Stimulated activated CD8-positive, alpha-beta memory T cell treated with anti-CD3 and anti-CD28 coated beads, Interleukin-12 subunit alpha, Interleukin-12 subunit beta, amount 100 ng/mL, for 4 hours (primary cell): ENCODE measurements around the gene CASTOR1.

Experiments used
- DNase-seq: peaks from one replicate; pipeline ENCODE4 v3.0.0-alpha.2; 2020; ENCODE audit warnings: low read depth

The CASTOR1 gene

DNA sequence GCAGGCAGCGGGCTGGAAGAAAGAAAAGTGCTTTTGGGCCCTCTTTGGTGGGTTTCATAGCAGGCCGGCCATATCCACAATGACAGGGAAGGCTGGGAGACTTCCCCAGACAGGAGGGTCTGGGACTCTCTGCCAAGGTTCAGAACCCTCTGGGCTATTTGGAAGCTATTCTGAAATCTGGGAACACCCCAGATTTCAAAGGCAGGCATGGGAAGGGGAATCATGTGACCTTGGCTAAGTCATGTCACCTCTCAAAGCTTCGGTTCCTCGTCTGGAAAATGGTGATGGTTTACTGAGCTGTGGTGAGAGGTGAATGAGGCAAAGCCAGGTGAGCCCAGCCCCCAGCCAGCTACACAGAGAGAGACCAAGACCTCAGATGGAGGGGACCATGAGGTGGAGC, 4.6 kb downstream of the CASTOR1 start:
- no peak for DNase-seq

DNA sequence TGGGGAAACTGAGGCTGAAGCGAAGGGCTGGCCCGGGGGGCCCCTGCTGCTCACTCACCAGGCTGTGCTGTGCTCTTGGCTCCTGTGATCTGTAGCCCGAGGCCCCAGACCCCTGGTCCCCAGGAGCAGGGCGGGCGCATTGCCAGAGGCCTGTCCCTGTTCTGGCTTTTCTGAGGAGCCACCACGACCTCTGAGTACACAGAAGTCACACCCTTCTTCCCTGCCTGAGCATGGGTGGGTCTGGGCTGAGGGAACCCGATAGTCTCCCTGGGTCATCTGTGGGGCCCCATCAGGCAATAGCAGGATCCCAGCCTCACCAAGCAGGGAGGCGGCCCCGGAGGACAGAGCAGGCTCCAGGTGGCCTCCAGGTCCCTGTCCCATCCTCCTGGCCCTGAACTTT, 5.1 kb downstream of the CASTOR1 start:
- no peak for DNase-seq

DNA sequence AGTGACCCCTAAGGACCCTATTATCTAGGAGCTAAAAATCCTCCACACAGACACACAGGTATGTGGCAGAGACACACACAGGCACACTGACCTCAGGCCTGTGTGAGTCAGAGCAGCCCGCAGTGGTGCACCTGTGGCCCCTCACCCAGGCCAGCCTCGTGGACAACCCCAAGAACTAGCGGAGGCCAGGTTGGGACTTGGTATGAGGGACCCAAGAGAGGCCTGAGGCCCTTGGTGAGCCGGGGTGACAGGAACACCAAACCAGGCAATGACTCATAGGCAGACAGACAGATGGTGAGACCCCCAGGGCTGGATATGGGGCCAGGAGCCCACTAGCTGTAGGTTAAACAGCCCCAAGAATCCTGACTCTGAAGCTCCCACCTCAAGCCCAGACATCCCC, 6.0 kb downstream of the CASTOR1 start:
- DNase-seq: no peak

DNA sequence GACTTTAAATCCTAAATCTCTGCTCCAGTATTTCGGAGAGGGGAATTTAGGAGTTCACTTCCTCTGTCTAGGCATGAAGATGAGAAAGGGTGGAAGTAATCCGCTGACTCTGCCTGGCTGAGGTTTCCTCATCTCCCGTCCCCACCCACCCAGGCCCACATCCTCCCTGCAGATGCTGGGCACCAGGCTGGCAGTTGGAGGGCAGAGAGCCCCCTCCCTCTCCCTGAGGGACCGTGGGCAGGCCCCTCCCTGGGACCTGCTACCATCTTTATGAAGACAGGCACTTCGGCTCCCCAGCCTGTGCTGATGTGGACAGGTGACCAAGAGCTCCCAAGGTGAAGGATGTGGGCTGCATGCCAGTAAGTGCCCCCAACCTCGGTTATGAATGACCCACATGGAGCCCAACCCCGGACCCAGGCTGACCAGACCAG, 6.7 kb downstream of the CASTOR1 start:
- no peak for DNase-seq

DNA sequence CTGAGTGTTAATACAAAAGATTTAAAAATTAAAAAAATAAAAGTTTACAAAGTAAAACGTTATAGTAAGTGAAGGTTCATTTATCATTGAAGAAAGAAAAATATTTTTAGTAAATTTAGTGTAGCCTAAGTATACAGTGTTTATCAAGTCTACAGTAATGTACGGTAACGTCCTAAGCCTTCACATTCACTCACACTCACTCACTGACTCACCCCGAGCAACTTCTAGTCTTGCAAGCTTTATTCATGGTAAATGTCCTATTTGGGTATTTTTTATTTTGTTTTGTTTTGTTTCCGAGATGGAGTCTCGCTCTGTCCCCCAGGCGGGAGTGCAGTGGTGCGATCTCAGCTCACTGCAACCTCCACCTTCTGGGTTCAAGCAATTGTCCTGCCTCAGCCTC, 8.8 kb downstream of the CASTOR1 start:
- DNase-seq: no peak

DNA sequence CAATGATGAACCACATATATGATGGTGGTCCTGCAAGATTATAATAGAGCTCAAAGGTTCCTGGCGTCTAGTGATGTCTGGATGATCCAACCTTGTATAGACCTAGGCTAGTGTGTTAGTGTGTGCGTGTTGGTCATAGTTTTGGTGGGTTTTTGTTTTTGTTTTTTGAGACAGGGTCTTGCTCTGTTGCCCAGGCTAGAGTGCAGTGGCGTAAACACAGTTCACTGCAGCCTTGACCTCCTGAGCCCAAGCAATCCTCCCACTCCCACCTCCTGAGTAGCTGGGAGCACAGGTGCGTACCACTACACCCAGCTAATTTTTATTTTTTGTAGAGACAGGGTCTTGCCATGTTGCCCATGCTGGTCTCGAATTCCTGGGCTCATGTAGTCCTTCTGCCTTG, 9.4 kb downstream of the CASTOR1 start:
- DNase-seq: no peak

DNA sequence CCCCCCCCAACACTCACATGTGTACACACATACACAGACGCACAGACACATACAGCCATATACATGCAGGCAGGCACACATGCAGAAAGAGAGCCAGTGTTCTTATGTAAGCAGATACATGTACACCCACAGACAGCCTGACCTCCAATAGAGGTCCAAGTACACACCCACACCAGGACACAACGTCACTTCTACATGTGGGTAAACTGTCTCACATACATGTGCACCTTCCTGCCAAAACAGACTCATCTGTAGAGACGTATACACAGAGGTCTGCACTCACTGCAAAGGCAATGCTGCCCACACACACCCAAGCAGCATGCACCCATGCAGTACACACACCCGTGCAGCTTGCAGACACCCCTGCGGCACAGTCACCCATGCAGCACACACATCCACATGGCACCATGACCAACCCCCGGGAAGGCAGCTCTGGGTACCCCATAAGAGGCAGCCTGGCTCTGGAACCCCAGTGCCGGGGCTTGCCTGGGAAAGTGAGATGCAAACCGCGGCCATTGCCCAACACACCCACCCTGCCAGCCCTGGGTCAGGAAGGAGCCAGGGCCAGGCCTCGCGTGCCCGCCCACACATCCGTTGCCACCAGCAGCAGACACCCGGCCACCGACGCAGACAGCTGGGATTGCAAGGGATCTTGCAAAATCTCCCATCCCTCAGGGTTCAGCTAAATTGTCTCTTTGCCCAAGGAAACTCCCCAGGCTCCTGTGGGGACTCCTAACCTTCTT, 10.1 kb downstream of the CASTOR1 start:
- DNase-seq: no peak

DNA sequence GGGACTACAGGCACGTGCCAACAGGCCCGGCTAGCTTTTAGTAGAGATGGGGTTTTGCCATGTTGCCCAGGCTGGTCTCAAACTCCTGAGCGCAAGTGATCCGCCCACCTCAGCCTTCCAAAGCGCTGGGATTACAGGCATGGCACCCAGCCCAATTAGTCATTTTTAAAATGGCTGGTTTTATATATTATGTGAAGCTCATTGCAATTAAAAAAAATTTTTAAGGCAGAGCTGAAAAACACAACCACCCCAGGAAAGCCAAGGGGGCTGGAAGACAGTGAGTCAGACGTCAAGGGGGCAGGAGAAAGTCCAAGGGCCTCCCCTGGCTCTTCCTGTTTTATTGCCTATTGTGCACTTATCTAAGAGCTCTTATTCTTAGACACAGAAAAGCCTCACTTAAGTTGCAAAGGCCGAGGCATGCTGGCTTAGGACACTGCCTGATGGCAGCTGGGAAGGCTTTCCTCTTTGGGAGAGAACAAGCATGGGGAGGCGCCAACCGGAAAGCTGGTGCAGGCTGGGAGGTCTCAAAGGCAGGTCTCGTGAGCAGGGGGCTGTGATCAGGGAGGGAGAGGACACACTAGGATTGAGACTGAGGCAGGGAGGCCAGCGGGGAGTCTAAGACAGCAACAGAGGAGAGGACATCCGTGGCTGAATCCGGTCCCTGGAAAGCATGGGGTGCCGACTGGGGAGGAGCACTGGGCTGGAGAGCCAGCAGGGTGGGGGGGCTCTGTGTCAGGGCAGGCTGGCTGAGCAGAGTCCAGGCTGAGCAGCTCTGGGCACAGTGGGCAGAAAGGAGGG, 11.6 kb downstream of the CASTOR1 start:
- DNase-seq: no peak

DNA sequence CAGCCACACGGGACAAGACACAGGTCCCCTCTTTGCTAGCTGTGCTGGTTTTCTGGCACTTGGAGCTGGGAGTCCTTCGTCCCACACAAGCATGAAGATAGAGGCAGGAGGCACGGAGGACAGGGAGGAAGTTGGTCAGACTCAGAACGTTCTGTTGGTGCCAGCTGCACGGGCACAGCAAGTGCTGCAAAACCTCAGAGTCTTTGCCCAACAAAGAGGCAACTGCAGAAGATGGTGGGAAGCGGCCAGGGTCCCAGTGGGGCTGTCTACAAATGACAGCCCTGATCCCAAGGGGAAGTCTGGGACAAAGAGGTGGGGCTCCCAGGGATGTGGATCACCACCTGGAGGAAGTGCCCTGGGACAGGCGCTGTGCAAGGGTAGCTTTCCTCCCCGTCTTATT, 13.3 kb downstream of the CASTOR1 start:
- DNase-seq: no peak

DNA sequence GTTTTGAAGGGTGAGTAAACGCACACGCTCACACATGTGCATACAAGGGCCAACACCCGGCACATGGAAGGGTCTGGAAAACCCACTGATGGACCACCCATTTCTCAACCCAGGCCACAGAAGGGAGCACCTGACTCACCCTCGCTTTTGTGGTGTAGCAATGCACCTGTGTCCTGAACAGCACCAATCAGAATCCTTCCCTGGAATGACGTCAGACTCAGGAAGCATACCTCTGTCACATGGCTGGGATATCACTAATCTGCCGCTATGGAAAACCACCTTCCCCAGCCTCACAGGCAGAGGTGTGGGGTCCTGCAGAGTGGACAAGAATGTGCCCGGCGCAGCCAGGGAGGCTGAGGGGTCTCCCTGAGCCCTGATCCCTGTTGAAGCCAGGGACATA, 13.7 kb downstream of the CASTOR1 start:
- DNase-seq: no peak

DNA sequence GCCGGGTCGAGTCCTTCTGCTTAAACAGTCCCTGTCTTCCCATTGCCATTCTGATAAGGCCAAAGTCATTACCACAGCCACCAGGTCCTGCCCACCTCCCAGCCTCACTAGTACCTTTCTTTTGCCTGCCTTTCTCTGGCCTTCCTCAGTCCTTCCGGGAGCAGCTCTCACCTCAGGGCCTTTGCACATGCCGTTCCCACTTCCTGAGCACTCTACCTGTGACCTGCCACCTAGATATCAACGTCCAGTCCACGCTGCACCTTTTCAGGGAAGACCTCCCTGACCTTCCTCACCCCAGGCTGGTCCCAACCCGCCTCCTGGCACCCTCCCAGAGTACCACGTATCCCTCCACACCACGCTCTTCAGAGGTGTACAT, 14.9 kb downstream of the CASTOR1 start:
- no peak for DNase-seq

DNA sequence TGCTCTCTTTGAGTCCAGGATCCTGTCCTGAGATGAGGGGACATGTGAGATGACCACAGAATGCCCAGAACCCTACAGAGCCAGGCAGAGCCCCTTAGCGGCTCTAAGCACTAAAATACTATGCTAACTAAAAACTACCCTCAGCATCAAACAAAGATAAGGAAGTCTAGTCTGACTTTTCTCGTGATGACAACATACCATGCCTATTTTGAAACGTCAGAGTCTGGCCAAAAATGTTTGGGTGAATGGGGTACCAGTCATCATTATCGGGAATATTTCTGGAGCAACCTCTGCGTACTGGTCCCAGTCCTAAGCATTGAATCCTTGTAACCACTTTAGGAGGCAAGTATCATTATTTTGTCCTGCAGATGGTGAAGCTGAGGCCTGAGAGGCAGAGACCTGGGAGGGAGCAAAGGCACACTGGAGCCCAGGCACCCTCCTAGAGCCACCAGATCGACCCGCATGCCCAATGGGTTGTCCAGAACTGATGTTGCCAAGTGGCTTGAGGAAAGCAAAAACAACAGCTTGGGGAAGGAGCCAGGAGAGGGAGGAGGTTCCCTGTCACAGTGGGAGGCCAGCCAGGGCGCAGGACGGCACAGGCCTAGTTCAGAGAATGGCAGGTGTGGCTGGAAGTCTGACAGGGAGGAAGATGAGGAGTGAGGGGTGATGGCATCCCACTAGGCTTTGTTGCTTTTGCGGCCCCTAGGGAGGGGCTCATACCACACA, 15.4 kb downstream of the CASTOR1 start:
- no peak for DNase-seq

DNA sequence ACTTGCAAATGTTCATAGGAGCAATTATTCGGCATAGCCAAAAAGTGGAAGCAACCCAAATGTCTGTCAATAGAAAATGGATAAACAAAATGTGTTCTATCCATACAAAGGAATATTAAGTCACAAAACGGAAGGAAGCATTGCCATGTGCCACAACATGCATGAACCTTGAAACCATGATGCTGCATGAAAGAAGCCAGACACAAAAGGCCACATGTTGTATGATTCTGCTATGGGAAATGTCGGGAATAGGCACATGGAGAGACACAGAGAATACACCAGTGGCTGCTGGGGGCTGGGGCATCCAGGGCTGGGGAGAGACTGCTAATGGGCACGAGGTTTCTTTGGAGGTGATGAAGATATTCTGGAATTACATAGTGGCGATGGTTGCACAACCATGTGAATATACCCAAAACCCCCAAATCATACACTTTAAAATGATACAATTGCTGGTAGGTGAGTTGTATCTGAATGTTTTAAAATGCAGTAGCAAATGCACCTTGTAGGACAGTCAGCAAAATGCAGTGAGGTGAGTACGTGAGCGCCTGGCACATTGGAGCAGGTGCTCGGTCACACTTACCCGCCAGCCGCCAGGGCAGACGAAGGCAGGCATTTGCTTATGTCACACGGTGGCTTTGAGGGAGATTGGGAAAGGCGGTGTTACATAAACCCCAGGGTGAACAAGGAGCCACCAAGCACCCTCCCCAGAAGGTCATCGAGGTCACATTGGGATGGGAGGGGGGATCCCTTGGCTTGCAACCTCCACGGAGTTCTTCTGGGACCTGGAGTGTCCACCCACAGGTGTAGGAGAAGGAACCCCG, 16.3 kb downstream of the CASTOR1 start:
- no peak for DNase-seq

DNA sequence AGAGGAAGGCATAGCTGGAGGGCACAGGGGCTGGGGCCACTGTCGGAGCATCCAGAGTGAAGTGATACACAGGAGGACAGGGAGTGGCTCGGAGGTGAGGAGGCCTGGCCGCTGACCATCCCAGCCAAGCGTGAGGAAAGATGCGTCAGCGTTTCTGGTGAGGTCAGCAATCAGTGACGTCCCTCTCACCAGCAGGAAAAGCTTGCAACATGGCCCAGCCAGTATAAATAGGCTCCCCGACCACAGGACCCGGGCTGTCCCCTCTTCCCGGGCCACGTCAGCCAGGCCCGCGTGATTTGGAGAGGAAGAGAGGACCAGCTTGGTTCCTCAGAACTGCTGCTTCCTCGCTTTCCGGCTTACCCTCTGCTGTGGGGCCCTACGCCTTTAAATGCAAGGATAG, 18.5 kb downstream of the CASTOR1 start:
- DNase-seq: no peak

DNA sequence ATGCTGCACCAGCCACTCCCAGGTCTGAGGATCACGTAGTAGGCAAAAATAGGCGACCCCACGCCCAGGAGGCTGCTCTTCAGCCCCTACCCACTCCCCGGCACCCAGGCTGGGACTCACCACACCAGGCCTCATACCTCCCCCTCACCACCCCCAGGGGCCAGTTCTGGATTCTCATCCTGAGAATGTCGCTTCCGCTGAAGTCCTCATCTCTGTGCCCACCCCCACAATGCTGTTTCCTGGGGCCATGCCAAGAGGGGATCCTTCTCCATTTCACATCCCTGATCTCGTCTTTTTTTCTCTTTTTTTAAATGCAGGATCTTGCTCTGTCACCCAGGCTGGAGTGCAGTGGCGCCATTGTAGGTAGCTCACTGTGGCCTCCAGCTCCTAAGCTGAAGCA, 21.0 kb downstream of the CASTOR1 start:
- no peak for DNase-seq

DNA sequence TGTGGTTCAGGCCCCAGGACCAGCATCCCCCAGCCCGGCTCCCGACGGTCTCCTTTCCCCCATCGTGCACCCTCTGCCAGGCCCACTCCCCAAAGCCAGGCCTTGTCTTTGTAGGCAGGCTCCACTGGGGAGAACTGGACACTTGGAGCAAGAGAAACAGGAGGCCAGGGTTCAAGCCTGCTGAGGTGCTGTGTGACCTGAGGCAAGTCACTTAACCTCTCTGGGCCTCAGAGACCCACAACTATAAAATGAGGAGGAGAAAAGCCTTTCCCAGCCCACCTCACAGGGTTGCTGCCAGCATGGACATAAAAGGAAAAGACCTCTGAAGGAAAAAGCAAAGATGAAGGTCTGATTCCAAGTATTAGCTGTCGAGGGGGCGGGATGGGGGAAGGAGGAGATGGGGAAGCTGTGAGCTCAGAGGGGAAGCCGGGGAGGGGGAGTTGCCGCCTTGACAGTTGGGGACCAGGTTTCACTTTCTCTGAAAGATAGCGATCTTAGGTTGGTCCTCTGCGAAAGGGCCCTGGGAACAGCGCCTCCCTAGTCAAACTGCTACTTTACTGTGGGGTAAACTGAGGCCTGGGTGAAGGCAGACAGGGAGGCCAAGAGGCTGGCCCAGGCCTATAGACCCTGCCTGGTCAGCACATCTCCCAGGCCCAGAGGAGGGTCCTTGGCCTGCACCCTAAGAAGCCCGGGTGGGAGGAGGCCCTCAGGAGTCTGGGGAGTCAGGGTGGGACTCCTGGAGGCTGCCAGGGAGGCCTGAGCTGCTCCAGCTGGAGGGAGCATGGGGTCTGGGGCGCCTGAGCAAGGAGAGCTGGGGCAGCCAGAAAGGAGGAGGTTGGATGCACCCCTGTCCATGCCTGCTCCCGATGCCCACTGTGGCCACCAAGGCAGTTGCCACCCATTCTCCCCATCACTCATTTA, 21.7 kb downstream of the CASTOR1 start:
- DNase-seq: no peak

DNA sequence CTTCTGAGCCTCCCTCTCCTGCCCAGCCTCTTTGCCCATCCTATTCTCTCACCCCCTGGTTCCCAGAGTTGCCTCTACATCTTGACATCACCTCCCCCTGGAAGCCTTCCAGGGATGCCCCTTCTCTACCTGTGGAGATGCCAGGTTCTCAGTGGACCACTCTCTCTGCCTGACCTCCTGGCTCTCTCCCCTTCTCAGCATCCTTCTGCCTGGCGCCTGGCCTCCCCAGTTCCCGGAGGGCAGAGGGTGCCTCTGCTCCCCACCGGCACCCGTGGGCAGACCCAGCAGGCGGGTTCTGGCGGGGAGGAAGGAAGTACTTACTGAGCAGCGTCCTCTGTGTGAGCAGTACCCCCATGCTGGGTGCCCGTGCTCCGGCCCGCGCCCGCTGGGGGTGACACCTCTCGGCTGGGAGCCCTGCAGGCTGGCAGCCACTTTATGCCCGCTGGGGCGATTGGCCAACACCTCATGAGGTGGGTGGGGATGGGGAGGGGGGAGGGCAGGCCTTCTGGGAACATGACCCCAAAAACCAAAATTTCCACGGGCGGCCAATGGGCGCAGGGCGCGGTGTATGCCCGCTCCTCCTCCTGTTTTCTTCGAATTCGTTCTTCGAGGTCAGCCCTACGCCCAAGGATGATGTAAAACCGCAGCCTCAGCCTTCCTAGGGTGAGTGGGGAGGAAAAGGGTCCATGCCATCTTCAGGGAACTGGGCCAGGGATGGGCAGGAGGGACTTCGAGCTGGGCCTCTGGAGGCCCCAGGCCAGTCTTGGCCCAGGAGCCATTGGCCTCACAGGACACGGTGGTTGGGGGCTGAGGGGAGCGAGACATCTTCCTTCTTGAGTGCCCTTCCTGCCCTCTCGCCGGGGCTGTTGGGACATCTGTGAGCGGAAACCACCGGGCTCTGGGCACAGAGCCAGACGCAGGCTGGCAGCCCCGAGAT, 22.6 kb downstream of the CASTOR1 start, which contains the start of gene OSM:
OSM (minus strand) TSS at position 407 of the 937 bp plus-strand sequence; CDS start at position 355, 52 bp downstream.
- DNase-seq: peak; percentile 49

DNA sequence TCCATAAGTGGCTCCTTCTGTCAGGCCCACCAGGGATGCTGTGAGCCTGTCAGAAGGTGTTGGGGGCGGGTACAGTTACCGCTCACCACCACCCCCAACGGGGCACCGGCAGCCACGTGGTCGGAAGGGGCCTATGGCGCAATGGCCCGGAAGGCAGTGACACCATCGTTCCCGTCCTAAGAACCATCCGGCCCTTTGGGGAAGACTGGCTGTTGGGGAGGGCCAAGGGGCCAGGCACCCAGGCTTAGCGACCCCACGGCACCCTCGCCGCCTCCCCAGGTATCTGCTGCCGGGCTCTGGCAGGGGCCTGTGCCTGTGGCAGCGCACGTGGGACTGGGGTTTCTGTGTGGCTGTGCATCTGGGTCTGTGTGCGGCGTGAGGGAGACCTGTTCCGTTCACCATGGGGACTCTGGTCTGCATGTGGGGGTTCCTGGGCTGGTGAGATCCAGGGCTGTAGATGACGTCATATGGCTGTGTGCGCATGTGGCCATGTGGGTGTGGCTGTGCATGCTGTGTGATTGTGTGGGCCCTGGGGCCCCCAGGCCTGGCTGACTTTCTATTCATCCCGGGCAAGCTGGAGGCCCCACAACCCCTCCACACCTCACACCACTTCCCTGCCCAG, 23.4 kb downstream of the CASTOR1 start:
- peak; percentile 76 for DNase-seq

DNA sequence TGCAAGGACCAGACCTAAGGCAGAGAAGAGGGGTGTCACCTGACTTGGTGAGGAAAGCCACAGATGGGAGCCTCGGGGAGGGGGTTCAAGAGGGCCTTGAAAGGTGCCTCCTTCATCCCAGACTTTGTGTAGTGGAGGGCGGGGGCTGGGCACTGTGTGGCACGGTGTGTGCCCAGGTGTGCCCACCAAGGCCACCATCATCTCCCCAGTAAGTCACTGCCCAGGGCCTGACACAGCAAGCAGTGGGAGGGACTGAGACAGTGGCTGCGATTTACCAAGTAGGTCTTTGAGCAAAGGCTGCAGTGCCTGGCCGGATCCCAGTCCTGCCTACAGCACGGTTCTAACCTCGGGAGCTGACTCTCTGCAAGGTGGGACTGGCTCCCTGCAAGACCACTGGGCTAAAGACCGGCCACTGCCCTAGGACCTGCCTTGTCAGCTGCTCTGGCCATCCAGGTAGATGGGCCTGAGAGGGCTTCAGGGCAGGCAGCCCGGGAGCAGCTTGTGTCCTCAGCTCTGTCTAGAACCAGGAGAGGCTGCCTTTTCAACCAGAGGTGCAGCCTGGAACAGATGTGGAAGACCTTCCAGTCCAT, 24.1 kb downstream of the CASTOR1 start:
- no peak for DNase-seq
